ENCODE measurements around the gene TENT4A.

Gene TENT4A

DNA sequence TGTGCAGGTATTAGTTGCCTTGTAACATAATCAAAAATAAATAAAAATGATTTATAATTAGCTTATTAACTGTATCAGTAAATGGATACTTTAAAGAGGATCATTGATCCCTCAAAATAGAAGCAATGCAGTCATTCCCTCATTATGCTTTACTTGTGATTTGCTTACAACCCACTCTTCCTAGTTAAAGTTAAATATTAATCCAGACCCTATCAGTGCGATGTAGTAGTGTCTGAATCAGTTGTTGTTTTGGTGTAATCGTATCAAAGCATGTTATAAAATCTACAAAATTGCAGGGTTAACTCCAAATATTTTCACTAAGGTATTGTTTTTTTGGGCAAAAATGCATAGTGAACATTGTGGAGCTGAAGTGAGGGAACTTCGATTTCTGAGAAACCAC lies 17.6 kb downstream of the TENT4A start:
- no peak overlapping the region for H3K4me3 ChIP-seq (ENCODE audit: low read depth, low read length)
- no peak for DNase-seq (ENCODE audit: low read depth)
- TF ChIP-seq, protein P1, sequence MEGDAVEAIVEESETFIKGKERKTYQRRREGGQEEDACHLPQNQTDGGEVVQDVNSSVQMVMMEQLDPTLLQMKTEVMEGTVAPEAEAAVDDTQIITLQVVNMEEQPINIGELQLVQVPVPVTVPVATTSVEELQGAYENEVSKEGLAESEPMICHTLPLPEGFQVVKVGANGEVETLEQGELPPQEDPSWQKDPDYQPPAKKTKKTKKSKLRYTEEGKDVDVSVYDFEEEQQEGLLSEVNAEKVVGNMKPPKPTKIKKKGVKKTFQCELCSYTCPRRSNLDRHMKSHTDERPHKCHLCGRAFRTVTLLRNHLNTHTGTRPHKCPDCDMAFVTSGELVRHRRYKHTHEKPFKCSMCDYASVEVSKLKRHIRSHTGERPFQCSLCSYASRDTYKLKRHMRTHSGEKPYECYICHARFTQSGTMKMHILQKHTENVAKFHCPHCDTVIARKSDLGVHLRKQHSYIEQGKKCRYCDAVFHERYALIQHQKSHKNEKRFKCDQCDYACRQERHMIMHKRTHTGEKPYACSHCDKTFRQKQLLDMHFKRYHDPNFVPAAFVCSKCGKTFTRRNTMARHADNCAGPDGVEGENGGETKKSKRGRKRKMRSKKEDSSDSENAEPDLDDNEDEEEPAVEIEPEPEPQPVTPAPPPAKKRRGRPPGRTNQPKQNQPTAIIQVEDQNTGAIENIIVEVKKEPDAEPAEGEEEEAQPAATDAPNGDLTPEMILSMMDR (IDR thresholded peaks at IDR 0.05; ENCODE audit: low read depth, low read length, missing control alignments): no peak

DNA sequence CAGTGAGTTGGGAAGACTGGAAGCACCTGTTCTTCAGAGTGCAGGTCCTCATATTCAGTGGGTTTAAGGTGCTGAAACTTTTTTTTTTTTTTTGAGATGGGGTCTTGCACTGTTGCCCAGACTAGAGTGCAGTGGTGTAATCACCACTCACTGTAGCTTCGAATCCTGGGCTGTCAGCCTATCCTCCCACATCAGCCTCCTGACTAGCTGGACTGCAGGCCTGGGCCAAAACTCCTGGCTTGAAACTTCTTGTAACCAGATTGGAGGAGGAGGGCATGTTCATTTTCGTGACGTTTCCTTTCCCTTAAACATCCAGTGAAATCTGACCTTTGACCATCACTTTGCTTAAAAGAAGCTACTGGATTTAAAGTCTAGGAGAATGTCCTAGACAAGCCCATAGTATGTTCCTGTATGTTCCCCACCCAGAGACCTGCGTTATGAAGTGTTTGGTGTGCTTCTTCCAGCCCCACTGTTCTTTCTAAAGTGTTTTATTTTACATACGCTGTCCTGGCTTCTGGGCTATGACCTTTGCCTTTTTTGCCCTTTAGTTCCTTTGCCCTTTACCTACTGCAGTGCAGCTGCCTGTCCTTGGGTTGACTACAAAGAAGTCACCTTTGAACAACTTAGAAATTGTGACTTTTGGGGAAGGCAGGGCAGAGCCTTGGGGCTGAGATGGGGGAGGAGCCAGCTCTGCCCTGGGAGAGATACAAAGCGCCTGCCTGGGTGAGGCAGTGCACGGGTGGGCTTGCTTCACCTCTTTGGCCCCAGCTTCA lies 18.4 kb downstream of the TENT4A start:
- DNase-seq (ENCODE audit: low read depth): no peak
- no peak overlapping the region for H3K4me3 ChIP-seq (ENCODE audit: low read depth, low read length)
- TF ChIP-seq, protein P1 (IDR thresholded peaks at IDR 0.05; ENCODE audit: low read depth, low read length, missing control alignments): no peak

DNA sequence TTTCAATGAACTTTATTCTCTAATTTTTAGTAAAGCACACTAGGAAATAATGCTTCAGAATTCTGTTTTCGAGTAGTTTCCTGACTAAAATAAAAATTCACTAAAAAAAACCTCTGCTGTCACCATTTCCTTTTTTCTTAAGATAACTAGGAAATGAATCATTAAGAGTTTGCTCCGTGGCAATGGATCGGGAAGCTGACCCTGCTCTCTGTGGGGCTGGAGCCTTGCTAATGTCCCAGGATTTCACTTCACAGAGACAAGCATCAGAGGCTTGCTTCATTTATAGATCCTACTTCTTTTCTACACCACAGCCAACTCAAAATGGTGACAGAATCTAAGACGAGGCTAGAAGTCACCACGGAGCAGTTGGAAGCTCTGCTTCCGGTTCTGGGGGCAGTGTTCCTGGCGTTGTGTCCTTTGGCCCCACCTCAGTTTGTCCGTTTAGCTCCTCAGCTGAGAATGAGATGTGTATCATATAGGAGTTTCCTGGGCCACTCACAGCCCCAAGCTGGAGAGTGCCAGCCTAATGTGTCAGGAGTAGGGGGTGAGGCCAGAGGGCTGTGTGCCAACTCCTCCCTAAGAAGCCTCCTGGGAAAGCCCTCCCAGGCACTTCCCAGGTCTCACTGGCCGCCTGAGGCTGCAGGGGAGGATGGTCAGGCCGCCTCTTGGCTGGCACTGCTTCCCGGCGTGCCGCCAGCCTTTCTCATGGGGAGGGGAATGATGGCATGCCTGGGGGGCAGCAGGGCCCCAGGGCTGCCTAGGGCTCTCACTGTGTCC lies 19.6 kb downstream of the TENT4A start:
- H3K4me3 ChIP-seq (ENCODE audit: low read depth, low read length): no peak overlapping the region
- DNase-seq (ENCODE audit: low read depth): no peak
- TF ChIP-seq, protein P1 (IDR thresholded peaks at IDR 0.05; ENCODE audit: low read depth, low read length, missing control alignments): no peak

DNA sequence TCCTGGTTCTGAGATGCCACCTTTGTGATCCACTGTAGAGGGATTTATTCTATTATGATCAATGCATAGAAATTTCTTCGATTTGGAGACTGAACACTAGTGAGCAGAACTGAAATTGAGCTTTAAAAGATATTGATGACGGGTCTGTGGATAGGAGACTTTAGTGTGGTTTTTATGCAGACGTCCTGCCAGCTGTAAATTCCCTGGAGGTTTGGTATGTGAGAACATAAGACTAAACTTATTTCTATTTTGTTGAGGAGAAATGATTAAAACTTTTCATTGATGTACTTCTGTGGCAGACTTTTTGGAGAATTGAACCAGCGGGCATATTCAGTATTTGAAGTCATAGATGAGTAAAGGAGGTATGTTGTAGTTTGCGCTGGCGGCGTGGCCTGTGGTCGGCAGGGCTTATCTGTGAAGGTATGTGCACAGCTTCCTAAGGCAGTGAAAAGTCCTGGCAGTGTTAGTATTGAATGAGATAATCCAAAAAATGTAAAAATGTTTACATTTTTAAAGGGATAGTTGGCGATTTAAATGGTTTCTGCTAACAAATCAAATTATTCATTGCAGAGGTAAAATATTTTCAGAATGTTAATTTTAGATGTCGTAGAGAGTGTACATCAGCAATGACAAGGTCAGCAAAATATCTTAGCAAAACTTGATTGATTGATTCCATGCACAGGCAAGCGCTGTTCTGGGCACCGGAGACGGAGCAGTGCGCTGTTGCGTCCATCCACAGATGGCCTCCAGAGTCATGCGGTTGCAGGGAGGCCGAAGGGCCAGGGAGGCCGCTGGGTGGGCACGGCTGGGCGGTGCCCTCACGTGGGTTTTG lies 20.4 kb downstream of the TENT4A start:
- DNase-seq (ENCODE audit: low read depth): no peak
- no peak overlapping the region for H3K4me3 ChIP-seq (ENCODE audit: low read depth, low read length)
- TF ChIP-seq, protein P1 (IDR thresholded peaks at IDR 0.05; ENCODE audit: low read depth, low read length, missing control alignments): no peak

- no peak for DNase-seq (ENCODE audit: low read depth)
- no peak overlapping the region for H3K4me3 ChIP-seq (ENCODE audit: low read depth, low read length)
- TF ChIP-seq, protein P1 (IDR thresholded peaks at IDR 0.05; ENCODE audit: low read depth, low read length, missing control alignments): no peak
Measured at GRCh38 chr5:6734243-6734700, 21.0 kb downstream of the TENT4A start.

GRCh38 chr5:6734781-6735180 lies 21.5 kb downstream of the TENT4A start:
- TF ChIP-seq, protein P1 (IDR thresholded peaks at IDR 0.05; ENCODE audit: low read depth, low read length, missing control alignments): no peak
- no peak overlapping the region for H3K4me3 ChIP-seq (ENCODE audit: low read depth, low read length)
- DNase-seq (ENCODE audit: low read depth): no peak
